GM18870 (cell line): ENCODE results near the gene ADAD2.

Experiments
- ATAC-seq: cut with Tn5 transposase; IDR thresholded peaks from one replicate; pipeline ENCODE4 v1.9.1; 2021; ENCODE audit warnings: moderate library complexity; ENCODE audit not compliant: unreplicated experiment

ADAD2 gene

DNA sequence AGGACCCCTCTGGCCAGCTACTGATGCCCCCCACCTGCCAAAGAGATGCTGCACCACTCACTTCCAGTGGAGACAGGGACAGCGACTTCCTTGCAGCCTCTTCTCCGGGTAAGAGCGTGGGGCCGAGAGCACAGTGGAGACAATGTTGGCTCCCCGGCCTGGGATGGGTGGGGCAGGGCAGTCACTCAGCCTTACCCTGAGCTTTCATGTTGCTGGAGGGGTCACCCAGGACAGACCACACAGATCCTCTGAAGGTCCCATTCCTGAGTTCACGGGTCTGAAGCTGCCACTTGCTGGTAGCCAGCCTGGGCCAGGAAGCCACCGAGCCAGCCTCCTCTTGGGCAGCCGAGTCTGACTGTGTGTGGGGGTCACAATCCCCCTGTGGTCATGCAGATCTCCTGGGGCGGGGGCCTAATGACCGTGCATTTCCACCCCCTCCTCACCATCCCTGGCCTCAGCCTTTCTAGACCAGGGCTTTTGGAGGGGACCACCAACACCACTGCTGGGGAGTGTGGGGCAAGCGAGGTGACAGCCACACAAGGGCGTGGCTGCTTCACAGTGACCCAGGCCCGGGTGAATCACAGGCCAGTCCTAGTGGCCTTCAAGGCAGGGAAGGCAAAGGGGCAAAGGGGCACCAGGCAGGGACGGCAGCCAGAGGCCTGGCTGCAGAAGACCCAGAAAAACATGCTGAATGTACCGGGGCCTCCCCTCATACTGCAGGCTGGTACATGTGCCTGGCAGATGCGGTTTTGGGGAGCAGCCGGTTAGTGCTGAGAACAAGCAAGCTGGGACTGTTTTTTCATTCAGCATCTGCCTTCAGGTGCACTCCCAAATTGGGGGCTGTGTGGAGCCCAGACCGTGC, 14.5 kb upstream of the ADAD2 start:
- no peak for ATAC-seq

DNA sequence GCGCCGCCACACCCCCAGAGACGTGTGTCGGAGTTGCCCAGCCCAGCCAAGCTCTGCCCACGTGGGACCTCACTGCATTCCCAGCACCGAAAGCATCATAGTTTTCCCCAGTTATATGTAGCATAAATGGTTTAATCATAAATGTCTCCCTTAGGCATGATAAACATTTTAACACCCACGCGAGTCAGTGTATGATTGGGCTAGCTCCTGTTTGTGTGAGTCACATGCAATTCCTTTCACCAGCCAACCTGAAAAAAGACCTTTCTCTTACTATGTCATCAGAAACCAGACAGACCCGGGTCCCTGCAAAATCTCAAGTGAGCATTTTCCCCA, 13.2 kb upstream of the ADAD2 start:
- no peak for ATAC-seq

DNA sequence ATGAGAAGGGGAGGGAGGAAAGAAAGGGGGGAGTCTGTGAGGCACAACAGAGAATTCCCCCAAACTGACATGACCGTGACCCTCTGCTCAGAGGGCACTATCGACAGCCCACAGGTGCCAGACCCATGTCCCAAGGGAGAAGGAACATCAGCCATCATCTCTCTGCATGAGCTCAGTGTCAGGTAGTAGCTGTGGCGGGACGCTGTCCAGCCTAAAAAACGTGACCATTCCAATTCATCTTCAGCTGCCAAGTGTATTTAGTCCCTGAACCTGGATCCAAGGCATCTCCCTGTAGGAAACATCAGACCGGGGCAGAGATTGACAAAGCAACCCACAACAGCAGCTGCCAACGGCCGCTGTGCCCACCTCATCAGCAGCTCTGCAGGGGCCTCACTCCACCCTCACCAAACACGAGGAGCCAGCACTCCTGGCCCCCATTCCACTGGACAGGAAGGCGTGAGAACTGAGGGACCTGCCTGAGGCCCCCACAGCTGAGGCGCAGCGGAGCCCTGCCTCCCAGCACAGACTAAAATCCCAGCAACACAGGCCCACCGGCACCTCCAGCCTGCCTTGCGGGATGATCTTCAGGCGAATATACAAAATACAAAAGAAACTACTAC, 12.7 kb upstream of the ADAD2 start:
- ATAC-seq: no peak

DNA sequence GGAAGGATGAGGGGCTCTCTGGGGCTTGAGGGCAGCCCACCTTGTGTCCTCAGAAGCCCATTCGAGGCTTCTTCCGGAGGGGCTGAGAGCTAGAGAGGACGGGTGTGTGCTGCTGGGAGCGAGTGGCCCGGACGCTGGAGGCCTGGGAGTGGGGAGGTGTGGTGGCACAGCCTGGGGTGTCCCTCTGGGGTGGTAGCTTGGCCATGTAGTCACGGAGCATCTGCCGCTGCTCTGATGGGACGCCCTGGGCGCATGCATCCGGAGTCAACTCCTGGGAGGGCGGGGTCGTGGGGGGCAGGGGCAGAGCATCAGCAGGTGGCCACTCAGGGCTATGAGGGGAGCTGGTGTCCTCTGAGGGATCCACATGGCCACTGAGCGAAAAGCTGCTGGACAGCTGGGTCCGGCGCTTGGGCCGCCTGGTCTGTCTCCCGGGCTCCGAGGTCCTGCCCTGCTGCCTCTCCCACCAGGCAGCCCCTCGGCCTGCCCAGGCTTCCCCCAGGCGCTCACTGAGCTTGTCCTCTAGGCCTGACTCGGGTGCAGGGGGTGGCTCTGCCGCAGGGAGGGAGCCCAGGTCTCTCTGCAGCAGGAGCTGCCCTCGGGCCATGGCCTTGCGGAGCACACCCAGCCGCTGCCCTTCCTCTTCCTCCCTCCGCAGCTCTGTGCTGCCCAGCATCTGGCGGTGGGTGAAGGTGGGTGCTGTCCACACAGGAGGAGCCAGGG, 11.9 kb upstream of the ADAD2 start:
- no peak for ATAC-seq

DNA sequence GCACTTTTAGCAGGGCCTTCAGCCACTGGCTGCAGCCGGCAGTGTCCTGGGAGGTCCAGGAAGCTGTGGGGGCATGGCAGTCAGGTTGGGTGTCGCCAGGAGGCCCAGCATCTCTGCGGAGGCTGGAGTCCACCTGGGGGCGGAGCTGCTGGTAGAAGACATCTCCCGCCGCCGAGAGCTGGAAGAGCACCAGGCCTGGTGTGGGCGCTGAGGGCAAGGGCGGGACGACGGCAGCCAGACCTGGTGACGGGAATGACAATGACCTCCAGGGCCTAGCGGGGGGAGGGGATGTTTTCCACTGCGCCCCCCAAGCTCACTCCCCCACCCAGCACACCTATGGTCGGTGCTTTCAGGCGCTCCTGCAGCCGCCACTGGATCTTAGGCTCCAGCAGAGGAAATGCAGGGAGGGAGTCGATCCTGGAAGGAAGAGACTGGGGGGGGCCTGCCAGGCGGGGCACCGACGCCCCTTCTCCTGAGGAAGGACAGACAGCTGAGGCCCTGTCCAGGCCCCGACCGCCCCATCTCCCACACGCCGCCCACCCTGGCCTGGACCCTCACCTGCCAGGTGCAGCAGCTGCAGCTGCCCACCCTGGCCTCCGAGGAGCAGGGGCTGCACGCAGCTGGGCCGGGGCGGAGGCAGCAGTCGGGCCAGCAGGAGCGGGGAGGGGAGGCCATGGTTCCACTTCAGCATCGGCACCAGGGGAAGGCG, 11.2 kb upstream of the ADAD2 start:
- no peak for ATAC-seq

DNA sequence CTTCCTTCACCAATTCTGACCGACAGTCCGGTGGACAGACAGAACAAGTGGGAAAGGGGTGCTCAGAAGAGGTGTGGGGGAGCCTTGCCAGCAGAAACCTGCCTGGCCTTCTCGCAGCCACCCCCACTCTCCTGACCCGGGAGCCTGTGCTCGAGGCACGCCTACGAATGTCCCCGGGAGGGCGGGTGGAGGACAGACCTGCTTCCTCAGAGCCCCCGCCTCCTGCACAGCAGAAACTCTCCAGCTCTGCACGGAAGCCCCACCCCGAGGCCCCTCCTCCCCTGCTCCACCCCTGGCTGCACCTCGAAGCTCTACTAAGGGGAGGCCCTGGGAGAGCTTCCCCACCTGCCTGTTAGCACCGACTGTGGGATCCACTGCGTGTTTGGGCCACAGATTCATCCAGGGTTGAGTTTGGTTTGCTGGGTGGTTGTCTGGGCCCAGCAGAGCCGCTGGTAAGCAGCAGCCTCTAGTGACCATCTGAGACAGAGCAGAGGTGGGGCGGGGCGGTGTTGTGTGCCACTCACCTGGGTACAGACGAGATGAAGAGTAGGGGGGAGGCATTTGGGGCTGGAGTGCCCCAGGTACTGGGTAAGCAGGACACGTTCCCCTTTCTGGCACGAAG, 10.3 kb upstream of the ADAD2 start:
- no peak for ATAC-seq

DNA sequence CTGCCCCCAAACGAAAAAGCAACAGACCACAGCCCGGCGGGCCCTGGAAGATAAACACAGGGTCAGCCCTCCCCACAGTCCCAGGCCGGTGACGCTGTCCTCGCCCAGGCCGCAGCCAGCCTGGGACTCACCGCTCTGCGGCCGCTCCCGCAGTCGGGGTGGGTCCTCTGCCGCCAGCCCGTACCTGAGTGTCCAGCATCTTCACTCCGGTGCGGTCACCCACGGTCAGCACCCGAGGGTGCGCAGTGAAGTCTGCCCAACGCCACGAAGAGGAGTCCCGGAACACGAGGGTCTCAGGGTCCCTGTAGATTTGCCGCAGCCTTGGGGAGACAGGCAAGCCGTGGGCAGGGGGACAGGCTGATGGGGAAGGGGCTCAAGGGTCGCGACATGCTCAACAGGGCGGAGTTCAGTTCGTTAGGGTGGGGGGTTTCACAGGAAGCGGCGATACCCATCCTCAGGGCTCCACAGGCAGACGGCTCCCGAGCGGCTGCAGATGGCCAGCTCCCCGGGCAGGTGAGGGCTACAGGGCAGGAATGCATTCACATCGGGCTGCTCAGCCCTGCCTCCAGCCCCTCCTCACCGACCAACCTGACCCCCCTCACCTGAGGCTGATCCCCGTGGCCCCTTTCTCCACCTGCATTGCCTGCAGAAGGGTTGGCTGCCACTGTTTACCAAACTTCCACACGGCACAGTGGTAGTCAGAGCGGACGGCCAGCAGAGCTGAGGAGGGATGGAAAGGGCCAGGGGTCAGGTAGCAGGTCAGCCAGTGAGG, 9.6 kb upstream of the ADAD2 start:
- ATAC-seq: no peak

DNA sequence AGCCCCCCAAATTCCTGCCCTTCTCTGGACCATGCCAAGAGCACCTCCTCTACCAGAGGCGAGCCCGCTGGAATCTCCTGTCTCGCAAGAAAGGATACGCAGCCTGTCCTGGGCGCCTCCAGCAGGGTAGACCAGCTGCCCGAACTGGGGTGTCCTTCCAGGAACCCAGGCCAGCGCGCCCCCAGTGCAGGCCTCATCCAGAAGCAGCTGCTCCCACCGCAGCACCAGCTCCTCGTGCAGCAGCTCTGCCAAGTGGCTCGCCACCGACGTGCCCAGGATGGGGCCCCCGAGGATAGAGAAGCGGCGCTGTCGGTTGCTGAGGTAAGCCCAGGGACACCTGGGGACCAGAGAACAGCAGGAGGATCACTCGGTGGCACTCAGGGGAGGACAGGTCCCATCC, 8.9 kb upstream of the ADAD2 start:
- no peak for ATAC-seq

DNA sequence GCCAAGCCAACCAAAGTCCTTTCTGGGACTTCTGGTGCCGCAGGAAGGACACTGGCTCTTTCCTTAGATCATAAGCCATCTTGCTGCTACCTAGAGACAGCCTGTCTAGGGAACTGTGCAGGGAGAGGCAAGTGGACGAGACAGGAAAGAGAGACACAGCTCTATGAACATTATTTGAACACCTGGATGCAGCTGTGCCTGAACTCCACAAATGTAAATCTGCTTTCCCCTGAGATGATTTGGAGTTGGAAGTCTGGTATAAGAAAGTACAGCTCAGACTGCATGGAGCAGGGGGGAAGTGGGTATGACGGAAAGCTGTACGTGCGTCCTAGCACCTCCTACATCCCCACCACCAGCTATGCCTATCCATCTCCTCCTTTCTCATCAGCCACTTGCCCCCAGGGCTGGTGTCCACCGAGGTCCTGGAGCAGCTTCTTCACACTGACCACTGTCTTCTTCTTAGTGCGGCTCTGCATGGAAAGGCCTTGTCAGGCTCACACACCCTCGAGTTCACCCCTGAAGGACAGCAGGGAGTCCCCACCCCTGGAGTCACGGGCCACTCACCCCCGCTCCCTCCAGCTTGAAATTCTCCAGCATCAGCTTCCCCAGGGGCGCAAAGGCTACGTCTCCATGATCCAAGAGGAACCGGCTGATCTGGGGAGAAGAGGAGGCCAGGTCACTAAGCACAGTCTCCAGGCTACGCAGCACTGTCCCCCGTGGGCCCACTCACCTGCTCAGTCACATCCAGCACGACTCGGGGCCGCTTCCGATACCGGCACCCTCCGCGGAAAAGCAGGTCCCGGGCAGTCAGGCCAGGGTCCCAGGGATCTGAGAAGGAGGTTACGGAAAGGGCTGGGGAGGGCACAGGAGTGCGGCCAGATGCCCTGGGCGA, 8.0 kb upstream of the ADAD2 start:
- ATAC-seq: no peak

DNA sequence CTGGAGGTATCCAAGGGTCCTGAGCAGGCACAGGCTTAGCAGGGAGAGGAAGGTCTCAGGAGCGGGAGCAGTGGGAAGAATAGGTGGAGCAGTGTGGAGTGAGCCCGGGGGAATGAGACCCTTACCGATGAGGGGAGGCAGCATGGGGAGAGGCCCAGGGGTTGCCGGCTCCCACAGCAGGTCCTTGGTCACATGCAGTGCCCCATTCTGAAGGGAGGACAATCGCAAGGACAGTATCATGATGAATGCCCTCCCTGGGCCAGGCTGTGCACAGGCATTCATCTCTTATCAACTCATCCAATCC, 7.4 kb upstream of the ADAD2 start:
- ATAC-seq: no peak

DNA sequence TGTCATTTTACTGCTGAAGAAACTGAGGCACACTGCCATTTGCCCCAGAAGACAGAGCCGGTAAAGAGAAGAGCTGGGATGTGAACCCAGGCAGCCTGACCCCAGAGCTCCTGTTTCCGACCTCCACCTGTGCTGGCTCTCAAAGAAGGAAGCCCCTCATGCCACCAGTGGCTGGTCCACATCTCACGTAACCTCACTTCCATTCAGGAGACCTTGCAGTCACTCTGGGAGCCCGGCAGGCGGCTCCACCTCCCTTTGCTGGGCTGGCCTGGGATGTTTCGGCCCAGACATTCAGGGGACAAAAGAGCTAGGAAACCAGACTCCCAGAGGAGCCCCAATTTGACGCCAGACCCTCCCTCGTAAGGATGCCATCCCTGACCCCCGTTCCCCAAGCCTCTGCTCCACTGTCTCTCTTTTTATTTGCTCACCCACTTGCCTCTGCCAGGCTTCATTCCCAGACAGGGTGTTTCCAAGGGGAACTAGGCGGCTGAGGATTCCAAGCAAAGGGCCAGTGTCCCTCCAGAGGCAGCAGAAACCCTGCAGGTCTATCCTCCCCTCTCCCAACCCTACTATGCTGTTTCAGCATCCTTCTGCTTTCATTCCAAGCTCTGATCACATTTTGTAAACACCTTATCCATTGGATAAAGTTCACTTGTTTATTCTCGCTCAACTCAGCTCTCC, 6.9 kb upstream of the ADAD2 start:
- ATAC-seq: no peak

DNA sequence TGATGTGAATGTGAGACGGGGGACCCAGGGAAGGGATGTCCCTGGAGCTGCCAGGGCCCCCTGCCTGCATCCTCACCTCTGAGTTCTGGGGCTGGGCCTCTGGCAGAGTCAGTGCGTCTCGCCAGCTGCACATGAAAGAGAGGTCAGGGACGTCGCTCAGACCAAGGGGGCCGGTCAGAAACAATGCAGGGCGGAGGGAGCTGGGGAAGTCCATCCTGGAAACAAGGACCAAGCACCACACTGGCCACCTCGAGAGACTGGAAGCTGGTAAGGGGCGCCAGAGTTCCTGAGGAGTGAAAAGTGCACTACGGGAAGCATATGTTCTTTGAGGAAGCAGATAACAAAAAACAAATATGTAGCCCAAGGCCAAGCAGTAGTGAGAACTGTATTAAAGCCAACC, 6.2 kb upstream of the ADAD2 start:
- ATAC-seq: no peak

DNA sequence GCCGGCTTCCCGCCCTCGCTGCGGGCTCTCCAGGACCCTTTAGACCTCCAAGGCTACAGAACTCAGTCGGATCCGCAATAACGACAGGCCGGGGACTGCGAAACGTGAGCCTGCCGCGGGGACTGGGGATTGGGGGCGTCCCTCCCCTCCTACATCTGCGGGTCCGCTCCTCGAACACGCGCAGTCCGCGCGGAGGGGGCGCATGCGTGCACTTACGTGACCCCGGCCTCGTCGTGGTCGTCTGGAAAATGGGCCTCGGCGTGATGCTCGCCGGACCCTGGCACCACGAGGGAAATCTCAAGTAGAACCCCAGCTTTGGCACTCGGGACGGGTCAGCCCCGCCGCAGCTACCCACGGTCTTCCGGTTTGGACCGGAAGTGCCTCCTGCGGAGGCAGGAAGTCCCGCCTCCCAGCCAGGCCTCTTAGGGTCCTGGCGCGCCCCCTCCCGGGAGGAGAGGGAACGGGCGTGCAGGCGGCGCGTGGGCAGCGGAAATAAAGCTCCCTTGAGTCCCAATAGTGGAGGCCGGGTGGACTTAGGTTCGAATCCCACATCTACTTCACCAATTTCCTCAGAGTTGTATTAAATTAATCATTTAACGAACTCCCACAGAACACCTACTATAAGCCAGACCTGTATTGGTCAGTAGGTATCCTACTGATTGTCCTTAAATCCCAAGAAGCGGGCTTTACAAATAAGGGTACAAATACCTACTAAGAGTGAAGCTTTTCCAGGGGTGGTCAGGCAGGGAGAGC, 4.1 kb upstream of the ADAD2 start, which contains the start of gene TAF1C:
Gene TAF1C (minus strand): TSS at position 373 of the 753 bp plus-strand sequence. CDS start 2,069 bp downstream, outside the sequence.
- no peak for ATAC-seq

DNA sequence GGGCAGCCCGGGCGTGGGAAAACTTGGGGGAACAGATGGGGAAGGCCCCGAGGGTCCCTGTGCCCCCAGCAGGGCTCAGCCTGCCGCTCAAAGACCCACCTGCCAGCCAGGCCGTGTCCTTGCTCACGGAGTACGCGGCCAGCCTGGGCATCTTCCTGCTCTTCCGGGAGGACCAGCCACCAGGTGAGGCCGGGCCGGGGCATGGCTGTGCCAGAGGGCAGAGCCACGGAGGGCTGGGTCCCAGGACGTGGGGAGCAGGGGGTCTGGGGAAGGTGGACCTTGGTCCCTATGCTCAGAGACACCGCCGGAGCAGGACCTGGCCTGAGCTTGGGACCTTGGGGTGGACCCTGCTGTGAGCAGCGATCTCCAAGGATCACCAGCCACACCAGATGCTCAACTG, 509 bp downstream of the ADAD2 start:
- no peak for ATAC-seq

DNA sequence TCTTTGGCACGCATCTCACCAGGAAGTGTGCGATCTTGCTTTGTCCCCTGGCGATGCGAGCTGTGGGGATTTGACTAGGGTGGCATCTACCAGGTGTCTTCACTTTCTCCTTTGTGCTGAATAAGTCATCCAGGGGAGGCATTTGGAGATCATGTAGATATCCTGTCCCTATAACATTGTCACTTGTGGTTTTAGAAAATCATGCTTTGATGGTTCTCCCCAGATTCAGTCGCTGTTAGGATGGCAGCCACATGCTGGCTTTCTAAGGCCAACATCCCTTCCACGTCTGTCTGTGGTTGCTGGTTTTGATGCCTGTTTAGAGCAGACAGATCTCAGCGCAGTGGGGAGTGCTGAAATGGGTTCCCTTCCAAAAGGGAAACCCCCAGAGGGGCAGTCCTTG, 2.5 kb downstream of the ADAD2 start:
- ATAC-seq: no peak

DNA sequence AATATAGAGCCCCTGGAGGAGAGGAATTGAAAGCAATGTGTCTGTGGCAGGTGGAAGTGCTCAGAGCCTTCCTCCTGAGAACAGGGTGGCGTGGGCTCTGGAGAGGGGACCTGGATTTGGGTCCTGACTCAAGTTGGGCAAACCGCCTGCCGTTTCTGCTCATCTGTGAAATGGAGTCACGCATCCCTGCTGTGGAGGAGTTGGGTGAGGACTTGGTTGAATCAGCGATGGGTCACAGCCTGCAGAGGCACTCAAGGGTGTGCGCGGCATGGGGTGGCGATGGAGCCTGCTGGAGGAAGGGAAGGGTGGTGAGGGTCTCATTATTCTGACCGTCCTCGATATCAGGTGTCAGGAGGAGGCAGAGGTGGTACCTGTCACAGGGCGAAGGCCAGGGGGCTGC, 3.1 kb downstream of the ADAD2 start:
- ATAC-seq: no peak

DNA sequence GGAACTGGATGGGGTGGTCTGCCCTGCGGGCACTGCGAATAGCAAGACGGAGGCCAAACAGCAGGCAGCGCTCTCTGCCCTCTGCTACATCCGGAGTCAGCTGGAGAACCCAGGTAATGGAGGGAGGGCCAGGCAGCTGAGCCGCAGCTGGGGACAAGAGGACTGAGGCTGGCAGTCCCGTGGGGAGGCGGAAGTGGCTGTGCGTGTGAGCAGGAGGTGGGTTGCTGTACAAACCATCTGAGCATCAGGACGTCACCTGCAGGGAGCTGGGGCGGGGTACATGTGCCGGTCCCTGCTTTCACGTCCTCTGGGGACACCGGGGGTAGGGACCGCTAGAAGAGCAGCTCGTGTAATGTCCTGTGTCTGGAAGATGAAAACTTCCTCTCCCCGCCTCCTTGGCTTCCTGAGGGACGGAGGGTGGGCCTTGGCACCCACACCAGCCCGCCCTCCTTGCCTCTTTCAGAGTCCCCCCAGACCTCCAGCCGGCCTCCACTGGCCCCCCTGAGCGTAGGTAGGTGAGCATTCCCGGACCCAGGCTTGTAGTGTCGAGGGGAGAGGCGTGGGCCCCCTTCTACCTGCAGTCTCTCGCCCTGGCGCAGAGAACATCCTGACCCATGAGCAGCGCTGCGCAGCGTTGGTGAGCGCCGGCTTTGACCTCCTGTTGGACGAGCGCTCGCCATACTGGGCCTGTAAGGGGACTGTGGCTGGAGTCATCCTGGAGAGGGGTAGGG, 3.7 kb downstream of the ADAD2 start:
- ATAC-seq: no peak
